GM12864 (cell line): ENCODE measurements around the gene SP140L.
A peak's percentile ranks its signal among the peaks of the same experiment; 100 is the strongest.
"Not testable (repeated sequence)": the region's sequence is repeated elsewhere in the genome, so short reads cannot be mapped to it uniquely, and the experiment has no call there.

Experiments
- DNase-seq: peaks from one replicate; pipeline ENCODE4 v3.0.0-alpha.2; 2011; ENCODE audit warnings: low read depth
- H3K4me3 ChIP-seq: 2 replicates; pipeline ENCODE4 v1.5.1; 2011; ENCODE audit warnings: mild to moderate bottlenecking, low read depth, low read length, control low read depth
- TF ChIP-seq, protein P1 (sequence below): IDR thresholded peaks from 2 replicates; pipeline ENCODE4 v1.5.1; 2011; ENCODE audit warnings: low read depth, mild to moderate bottlenecking, moderate library complexity, low read length, control low read depth, inconsistent platforms; ENCODE audit errors: missing control alignments

The SP140L gene

DNA sequence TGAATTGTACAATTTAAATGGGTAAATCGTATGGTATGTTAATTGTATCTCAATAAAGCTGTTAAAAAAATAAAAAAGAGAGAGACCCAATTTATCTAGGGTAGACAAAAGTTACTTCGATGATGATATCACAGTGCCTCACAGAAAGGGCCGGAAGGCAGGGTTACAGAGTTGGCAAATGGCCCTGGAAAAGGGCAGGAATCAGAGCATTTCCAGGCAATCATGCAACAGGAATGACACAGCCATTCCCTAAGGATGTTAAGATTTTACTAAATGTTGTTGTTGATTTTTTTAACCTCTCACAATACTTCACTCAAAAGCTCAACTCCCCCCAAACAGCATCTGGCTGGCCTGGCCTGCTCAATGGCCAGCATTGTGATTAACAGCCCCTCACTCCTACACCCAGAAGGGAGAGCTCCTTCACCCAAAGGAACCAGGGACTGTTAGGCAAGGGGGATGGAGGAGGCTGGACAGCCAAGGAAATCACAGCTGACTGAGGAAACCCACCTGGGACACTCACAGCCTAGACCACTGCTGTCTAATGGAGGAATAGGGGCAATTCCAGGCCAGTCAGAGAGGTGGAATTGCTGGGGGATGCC is 81.3 kb downstream of the SP140L start:
- no peak for DNase-seq
- TF ChIP-seq, protein P1, sequence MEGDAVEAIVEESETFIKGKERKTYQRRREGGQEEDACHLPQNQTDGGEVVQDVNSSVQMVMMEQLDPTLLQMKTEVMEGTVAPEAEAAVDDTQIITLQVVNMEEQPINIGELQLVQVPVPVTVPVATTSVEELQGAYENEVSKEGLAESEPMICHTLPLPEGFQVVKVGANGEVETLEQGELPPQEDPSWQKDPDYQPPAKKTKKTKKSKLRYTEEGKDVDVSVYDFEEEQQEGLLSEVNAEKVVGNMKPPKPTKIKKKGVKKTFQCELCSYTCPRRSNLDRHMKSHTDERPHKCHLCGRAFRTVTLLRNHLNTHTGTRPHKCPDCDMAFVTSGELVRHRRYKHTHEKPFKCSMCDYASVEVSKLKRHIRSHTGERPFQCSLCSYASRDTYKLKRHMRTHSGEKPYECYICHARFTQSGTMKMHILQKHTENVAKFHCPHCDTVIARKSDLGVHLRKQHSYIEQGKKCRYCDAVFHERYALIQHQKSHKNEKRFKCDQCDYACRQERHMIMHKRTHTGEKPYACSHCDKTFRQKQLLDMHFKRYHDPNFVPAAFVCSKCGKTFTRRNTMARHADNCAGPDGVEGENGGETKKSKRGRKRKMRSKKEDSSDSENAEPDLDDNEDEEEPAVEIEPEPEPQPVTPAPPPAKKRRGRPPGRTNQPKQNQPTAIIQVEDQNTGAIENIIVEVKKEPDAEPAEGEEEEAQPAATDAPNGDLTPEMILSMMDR: no peak
- H3K4me3 ChIP-seq: no peak overlapping the region

DNA sequence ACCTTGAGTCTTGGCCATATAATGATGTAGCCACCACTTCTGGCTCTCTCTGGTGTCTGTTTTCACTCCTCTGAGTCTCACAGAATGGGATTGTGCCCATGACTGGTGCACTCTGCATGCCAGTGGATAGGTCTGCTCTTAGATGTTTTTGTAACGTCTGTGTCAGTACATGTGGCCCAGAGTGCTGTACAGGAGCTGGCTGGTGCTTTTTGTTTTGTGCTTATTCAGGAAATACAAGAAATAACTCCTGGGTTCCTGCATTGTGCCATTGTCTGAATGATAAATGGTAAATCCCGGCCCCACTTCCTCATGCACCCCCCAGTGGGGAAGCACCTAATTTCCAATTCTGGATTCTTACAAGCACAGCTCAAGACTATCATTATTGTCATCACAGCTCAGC is 82.3 kb downstream of the SP140L start:
- not testable (repeated sequence) for DNase-seq, H3K4me3 ChIP-seq

- TF ChIP-seq, protein P1: no peak
- no peak for DNase-seq
- H3K4me3 ChIP-seq: no peak overlapping the region
Observed at GRCh38 chr2:230410263-230410662, 83.3 kb downstream of the SP140L start.

GRCh38 chr2:230410861-230411569 is 84.0 kb downstream of the SP140L start:
- no peak for DNase-seq
- peak overlapping the region; percentile 77 for H3K4me3 ChIP-seq
- TF ChIP-seq, protein P1: no peak

- peak; percentile 53 for DNase-seq
Observed at GRCh38 chr2:230411570-230412370, 84.8 kb downstream of the SP140L start.

DNA sequence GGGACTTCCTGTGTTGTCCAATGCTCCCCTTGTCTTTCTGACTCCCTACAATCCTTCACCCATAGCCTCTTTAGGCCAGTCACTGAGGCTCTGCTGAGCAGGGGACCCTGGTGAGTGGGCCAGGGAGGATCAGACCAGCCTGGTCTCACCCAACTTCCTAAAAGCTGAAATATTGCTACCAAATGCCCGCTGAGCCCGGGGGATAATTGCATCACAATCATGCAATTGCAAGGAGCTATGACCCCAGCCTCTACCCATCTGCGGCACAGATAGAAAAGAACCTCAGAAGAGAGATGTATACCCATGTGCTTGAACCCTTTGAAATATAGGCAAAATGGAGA is 85.3 kb downstream of the SP140L start:
- H3K4me3 ChIP-seq: peak overlapping the region; percentile 77
- DNase-seq: no peak
- TF ChIP-seq, protein P1: no peak

More at GRCh38 chr2:230411570-230412370, 84.8 kb downstream of the SP140L start:
- peak overlapping the region; percentile 77 for H3K4me3 ChIP-seq
- TF ChIP-seq, protein P1: no peak

GRCh38 chr2:230412846-230413245 is 85.9 kb downstream of the SP140L start:
- TF ChIP-seq, protein P1: no peak
- no peak overlapping the region for H3K4me3 ChIP-seq
- no peak for DNase-seq
